SH-SY5Y (cell line): Measurements from ENCODE around the gene TDRKH.

Experiments used
- GATA2 ChIP-seq: IDR thresholded peaks from 2 replicates; pipeline ENCODE4 v1.6.1; 2011; ENCODE audit warnings: mild to moderate bottlenecking, low read depth, low read length
- GATA3 ChIP-seq: IDR thresholded peaks from 2 replicates; pipeline ENCODE4 v1.6.1; 2011; ENCODE audit warnings: low read depth, mild to moderate bottlenecking, low read length, moderate library complexity

- TF ChIP-seq GATA3 (no peak), GATA2 (no peak)
These were observed 66.5 kb downstream of the TDRKH start for GRCh38 chr1:151723726-151724370.
